ENCODE measurements around the gene SERGEF. TPM values are rescaled to one million over a fixed set of nuclear protein-coding genes. Genes with fewer than 3 reads are reported as not detected.

Gene SERGEF
- total RNA-seq, 1 experiment from 2014 or later: 47.0 TPM

DNA sequence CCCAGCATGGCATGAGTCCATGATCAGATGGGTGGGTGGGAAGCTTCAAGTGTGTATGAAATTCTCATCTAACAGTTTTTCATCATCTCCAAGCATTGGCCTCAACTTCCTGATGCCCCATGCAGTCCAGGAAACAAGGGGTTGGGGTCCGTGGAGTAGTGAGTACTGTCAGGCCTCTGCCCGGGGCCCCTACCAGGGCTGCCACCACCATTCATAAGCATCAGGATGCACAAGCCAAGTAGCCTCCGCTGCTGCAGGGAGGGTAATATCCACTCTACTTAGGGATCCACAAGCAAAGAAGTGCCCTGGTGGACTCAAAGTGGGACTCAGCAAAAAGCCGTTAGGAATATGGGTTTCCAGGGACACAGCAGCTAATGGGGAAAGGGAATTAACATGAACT, 229.0 kb downstream of the SERGEF start:
- Histone ChIP-seq H3K4me3 (ENCODE audit: low read length) (no peak overlapping the region), H3K9me2 (replicated peaks; ENCODE audit: insufficient read depth, low read length) (no peaks in the 10 kb centered on the region), H3K9me3 (ENCODE audit: low read length) (no peaks in the 10 kb centered on the region)

DNA sequence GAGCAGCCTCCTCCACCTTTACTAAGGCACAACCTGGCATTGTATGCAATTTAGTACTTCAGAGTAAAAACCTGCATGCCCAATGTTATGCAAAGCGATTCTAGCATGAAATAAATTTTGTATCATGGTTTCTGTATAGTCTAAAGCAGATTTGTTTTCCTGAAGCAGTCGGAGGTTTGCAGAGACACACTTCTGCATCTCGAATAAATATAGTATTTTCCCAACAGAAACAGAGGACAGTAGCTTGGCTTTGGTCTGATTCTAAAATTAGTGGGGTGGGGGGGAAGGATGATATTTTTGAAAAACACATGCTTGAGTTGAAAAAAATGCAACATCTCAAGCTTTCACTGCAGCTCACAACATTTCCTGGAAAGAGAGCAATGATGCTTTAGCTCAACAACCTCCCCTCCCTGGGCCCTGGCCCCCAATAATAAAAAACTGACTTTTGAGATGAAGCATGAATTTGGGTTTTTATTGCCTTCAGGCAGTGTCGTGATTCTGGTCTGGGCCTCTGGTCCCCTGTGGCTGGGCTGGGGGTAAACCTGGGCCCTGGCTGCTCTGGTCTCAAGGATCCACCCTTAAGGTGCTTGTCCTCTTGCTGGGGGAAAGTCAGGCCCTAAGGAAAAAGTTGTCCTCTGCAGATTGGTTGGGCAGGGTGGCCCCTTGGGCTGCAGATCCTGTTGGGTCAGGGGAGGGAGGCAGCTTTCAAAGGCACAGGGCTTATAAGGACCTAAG, 230.1 kb downstream of the SERGEF start:
- no peaks in the 10 kb centered on the region for H3K4me1 ChIP-seq (ENCODE audit: low read length)
- no peaks in the 10 kb centered on the region for H3K36me3 ChIP-seq (ENCODE audit: insufficient read depth, low read length)
- DNase-seq: no peak
- no peak overlapping the region for H3K27ac ChIP-seq (ENCODE audit: low read length)
- H4K20me1 ChIP-seq (ENCODE audit: insufficient read depth, low read depth, low read length): peaks cover 3% of the 10 kb centered on the region; the same call in 1 of the 2 replicates
- H2AFZ ChIP-seq (ENCODE audit: low read length): no peak overlapping the region
- H3K27me3 ChIP-seq (ENCODE audit: low read length): no peaks in the 10 kb centered on the region
- H3K4me3 ChIP-seq (ENCODE audit: low read length): no peak overlapping the region
- H3K9ac ChIP-seq (ENCODE audit: low read length): no peak overlapping the region
- H3K4me2 ChIP-seq (ENCODE audit: low read depth, low read length, poor library complexity, severe bottlenecking): no peak overlapping the region
- no peaks in the 10 kb centered on the region for H3K9me2 ChIP-seq (replicated peaks; ENCODE audit: insufficient read depth, low read length)
- no peaks in the 10 kb centered on the region for H3K9me3 ChIP-seq (ENCODE audit: low read length)
- H3K79me2 ChIP-seq (ENCODE audit: low read length): no peaks in the 10 kb centered on the region

More for the DNA sequence above, 229.0 kb downstream of the SERGEF start:
- no peaks in the 10 kb centered on the region for H3K79me2 ChIP-seq (ENCODE audit: low read length)
- peaks cover 3% of the 10 kb centered on the region; the same call in 1 of the 2 replicates for H4K20me1 ChIP-seq (ENCODE audit: insufficient read depth, low read depth, low read length)
- H3K4me1 ChIP-seq (ENCODE audit: low read length): no peaks in the 10 kb centered on the region
- H3K4me2 ChIP-seq (ENCODE audit: low read depth, low read length, poor library complexity, severe bottlenecking): no peak overlapping the region
- no peaks in the 10 kb centered on the region for H3K36me3 ChIP-seq (ENCODE audit: insufficient read depth, low read length)
- no peak overlapping the region for H3K9ac ChIP-seq (ENCODE audit: low read length)
- H3K27me3 ChIP-seq (ENCODE audit: low read length): no peaks in the 10 kb centered on the region
- DNase-seq: no peak
- H3K27ac ChIP-seq (ENCODE audit: low read length): no peak overlapping the region
- no peak overlapping the region for H2AFZ ChIP-seq (ENCODE audit: low read length)

DNA sequence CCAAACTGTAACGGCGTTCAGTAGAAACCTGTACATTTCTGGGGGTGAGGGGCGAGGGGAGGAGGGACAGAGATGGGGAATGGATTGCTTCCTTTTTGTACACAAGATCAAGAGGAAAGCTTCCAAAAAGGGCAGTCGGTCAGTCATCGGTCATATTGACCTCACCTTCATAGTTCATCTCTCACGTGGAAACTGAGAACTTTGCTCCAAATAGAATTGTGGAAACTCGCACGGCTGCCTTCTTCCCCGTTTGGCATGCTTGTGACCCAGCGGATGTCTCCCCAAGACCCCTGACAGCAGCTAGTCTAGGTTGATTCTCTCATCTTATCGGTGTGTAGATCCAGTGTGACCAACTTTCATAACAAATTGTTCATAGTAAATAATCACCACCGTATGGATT, 230.7 kb downstream of the SERGEF start:
- Histone ChIP-seq H3K4me2 (ENCODE audit: low read depth, low read length, poor library complexity, severe bottlenecking) (no peak overlapping the region), H4K20me1 (ENCODE audit: insufficient read depth, low read depth, low read length) (peaks cover 3% of the 10 kb centered on the region; the same call in 1 of the 2 replicates), H3K9me3 (ENCODE audit: low read length) (no peaks in the 10 kb centered on the region), H3K27ac (ENCODE audit: low read length) (no peak overlapping the region), H3K9ac (ENCODE audit: low read length) (no peak overlapping the region), H2AFZ (ENCODE audit: low read length) (no peak overlapping the region), H3K4me3 (ENCODE audit: low read length) (no peak overlapping the region), H3K36me3 (ENCODE audit: insufficient read depth, low read length) (no peaks in the 10 kb centered on the region), H3K79me2 (ENCODE audit: low read length) (no peaks in the 10 kb centered on the region), H3K27me3 (ENCODE audit: low read length) (no peaks in the 10 kb centered on the region), H3K9me2 (replicated peaks; ENCODE audit: insufficient read depth, low read length) (no peaks in the 10 kb centered on the region), H3K4me1 (ENCODE audit: low read length) (no peaks in the 10 kb centered on the region)
- DNase-seq: no peak

DNA sequence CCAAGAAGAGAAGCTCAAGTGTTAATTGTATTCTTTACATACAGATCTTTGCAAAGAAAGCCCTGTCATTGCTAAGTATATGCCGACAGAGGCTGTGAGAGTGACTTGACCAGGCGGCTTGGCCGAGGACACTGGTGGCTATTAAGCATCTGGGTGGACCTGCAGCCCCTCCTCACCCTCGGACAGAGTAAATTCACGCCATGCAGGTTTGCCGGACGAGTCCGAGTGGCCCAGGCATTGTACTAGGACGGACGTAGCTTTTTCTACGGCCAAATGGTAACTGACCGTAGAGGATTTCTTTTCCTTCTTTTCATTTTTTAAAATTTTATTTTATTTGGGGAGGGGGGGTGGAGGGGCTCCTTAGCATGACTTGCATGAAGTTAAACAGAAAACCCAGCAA, 231.2 kb downstream of the SERGEF start:
- Histone ChIP-seq H3K27me3 (ENCODE audit: low read length) (no peaks in the 10 kb centered on the region), H3K9ac (ENCODE audit: low read length) (no peak overlapping the region), H4K20me1 (ENCODE audit: insufficient read depth, low read depth, low read length) (peaks cover 3% of the 10 kb centered on the region; the same call in 1 of the 2 replicates), H2AFZ (ENCODE audit: low read length) (no peak overlapping the region), H3K36me3 (ENCODE audit: insufficient read depth, low read length) (no peaks in the 10 kb centered on the region), H3K4me3 (ENCODE audit: low read length) (no peak overlapping the region), H3K27ac (ENCODE audit: low read length) (no peak overlapping the region), H3K4me1 (ENCODE audit: low read length) (no peaks in the 10 kb centered on the region), H3K9me2 (replicated peaks; ENCODE audit: insufficient read depth, low read length) (no peaks in the 10 kb centered on the region), H3K4me2 (ENCODE audit: low read depth, low read length, poor library complexity, severe bottlenecking) (no peak overlapping the region), H3K9me3 (ENCODE audit: low read length) (no peaks in the 10 kb centered on the region), H3K79me2 (ENCODE audit: low read length) (no peaks in the 10 kb centered on the region)
- no peak for DNase-seq

DNA sequence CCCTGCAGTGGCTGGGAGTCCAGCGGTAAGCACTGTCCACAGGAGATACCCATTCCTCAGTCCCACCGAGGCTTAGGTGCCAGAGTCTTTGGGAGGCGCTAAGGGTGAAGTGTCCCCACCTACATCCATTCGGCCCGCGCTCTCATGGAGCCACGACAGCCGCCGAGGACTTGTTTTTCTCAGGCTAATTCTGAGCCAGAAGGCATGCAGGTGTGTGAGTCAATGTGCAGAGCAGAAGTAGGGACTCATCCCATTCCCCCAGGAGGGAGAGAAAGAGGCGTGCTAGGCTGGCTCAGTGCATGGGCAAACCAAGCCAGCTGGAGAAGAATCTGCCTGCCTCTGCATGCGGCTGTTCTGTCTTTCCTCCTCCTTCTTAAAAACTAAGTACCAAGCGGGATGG, 231.6 kb downstream of the SERGEF start:
- H3K27me3 ChIP-seq (ENCODE audit: low read length): no peaks in the 10 kb centered on the region
- H3K9ac ChIP-seq (ENCODE audit: low read length): no peak overlapping the region
- H3K9me2 ChIP-seq (replicated peaks; ENCODE audit: insufficient read depth, low read length): no peaks in the 10 kb centered on the region
- H3K4me3 ChIP-seq (ENCODE audit: low read length): no peak overlapping the region
- no peak overlapping the region for H3K4me2 ChIP-seq (ENCODE audit: low read depth, low read length, poor library complexity, severe bottlenecking)
- no peak for DNase-seq
- peaks cover 3% of the 10 kb centered on the region; the same call in 1 of the 2 replicates for H4K20me1 ChIP-seq (ENCODE audit: insufficient read depth, low read depth, low read length)
- H3K27ac ChIP-seq (ENCODE audit: low read length): no peak overlapping the region
- no peak overlapping the region for H2AFZ ChIP-seq (ENCODE audit: low read length)
- no peaks in the 10 kb centered on the region for H3K9me3 ChIP-seq (ENCODE audit: low read length)
- no peaks in the 10 kb centered on the region for H3K36me3 ChIP-seq (ENCODE audit: insufficient read depth, low read length)
- H3K79me2 ChIP-seq (ENCODE audit: low read length): no peaks in the 10 kb centered on the region
- no peaks in the 10 kb centered on the region for H3K4me1 ChIP-seq (ENCODE audit: low read length)

DNA sequence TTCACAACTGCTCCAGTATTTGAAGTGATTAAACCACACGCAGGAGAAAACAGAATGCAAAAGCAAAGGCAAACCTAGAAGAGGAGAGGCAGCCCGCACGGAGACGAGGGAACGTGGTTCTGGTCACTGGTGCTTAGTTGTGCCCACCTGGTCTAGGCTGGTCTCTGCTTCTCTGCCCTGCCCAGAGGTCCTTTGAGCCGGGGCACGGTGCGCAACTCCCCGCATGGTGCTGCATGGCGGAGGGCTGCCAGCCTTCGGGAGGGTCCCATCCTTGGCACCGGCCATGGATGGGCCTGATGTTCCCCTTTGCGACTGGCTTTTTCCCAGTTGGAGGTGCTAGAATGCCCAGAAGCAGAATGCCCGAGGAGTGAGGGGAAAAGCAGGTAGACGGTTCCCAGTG, 232.2 kb downstream of the SERGEF start:
- H4K20me1 ChIP-seq (ENCODE audit: insufficient read depth, low read depth, low read length): peaks cover 3% of the 10 kb centered on the region; the same call in 1 of the 2 replicates
- no peaks in the 10 kb centered on the region for H3K79me2 ChIP-seq (ENCODE audit: low read length)
- H3K27me3 ChIP-seq (ENCODE audit: low read length): no peaks in the 10 kb centered on the region
- DNase-seq: no peak
- no peak overlapping the region for H3K27ac ChIP-seq (ENCODE audit: low read length)
- no peak overlapping the region for H3K4me3 ChIP-seq (ENCODE audit: low read length)
- no peaks in the 10 kb centered on the region for H3K36me3 ChIP-seq (ENCODE audit: insufficient read depth, low read length)
- no peaks in the 10 kb centered on the region for H3K9me3 ChIP-seq (ENCODE audit: low read length)
- H3K9me2 ChIP-seq (replicated peaks; ENCODE audit: insufficient read depth, low read length): no peaks in the 10 kb centered on the region
- H2AFZ ChIP-seq (ENCODE audit: low read length): no peak overlapping the region
- no peak overlapping the region for H3K4me2 ChIP-seq (ENCODE audit: low read depth, low read length, poor library complexity, severe bottlenecking)
- H3K9ac ChIP-seq (ENCODE audit: low read length): no peak overlapping the region
- no peaks in the 10 kb centered on the region for H3K4me1 ChIP-seq (ENCODE audit: low read length)

DNA sequence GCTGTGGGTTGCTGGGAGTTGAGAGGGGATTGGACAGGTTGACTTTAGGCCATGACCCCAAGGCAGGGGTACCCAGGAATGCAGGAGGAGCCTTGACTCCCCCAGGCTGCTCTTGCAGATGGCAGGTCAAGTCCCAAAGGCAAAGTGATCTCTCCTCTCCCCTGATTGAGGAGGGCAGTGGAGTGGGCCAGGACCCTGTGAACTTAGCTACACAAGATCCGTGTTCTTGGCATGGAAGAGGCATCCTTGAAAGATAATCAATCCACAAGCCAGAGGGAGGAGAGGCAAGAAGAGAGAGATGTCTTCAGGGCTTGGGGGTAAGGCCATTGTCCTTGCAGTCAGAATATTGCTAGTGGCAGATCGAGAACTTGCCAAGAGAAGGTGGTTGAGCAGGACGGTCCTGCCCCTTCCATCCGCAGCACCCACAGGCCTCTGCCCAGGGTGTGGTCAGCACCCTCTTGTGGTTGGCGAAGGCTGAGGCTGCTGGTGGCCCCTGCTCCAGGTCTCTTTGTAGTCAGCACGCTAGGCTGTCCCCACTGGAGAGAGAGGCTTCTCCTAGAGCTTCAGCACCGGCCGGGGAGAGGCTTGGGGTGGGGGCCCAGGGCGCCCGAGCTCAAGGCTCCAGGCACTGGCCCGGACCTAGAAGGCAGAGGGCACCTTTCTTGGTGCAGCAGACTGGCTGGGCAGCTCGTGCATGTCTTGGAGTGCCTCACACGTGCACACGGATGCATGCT, 232.8 kb downstream of the SERGEF start:
- H3K4me3 ChIP-seq (ENCODE audit: low read length): no peak overlapping the region
- H4K20me1 ChIP-seq (ENCODE audit: insufficient read depth, low read depth, low read length): peaks cover 3% of the 10 kb centered on the region; the same call in 1 of the 2 replicates
- H3K36me3 ChIP-seq (ENCODE audit: insufficient read depth, low read length): no peaks in the 10 kb centered on the region
- H2AFZ ChIP-seq (ENCODE audit: low read length): no peak overlapping the region
- H3K9me3 ChIP-seq (ENCODE audit: low read length): no peaks in the 10 kb centered on the region
- no peaks in the 10 kb centered on the region for H3K27me3 ChIP-seq (ENCODE audit: low read length)
- no peak overlapping the region for H3K27ac ChIP-seq (ENCODE audit: low read length)
- H3K4me2 ChIP-seq (ENCODE audit: low read depth, low read length, poor library complexity, severe bottlenecking): no peak overlapping the region
- H3K4me1 ChIP-seq (ENCODE audit: low read length): no peaks in the 10 kb centered on the region
- no peak overlapping the region for H3K9ac ChIP-seq (ENCODE audit: low read length)
- no peak for DNase-seq
- no peaks in the 10 kb centered on the region for H3K79me2 ChIP-seq (ENCODE audit: low read length)
- H3K9me2 ChIP-seq (replicated peaks; ENCODE audit: insufficient read depth, low read length): no peaks in the 10 kb centered on the region

DNA sequence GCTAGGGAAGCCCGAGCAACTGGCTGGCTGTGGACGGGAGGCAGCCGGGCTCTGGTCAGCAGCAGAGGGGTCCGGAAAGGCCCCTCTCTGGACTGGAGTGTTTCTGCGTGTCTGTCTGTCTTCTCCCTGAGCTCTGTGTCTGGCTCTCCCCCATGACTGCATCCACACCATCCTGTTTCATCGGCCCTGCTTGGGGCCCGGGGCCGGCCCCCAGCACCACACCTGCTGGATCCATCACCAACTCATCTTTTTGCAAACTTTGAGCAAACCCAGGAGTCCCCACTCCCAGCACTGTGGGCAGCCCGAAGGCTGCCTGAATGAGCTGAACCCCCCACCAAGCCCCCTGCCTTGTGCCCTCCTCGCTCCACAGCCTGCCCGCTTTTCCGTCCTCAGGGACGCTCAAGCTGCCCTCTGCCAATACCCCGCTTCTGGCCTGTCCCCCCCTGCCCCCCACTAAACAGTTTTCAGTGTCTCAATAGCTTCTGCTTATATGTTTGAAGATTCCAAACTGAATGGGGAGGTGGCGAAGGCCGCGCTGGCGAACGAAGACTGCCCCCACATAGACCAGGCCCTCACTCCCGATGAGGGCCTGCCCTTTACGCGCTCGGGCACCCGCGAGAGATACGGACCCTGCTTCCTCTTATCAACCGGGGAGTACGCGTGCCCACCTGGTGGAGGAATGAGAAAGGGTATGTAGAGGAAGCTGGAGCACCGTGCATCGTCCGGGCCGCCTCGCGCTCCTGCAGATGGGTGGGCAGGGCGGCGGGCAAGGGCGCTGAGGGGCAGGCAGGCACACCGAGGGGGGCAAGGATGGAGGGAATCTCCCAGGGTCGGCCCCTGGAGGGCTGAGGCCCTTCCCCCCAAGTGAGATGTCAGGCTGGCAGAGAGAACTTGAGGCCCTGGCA, 233.6 kb downstream of the SERGEF start:
- H3K9me3 ChIP-seq (ENCODE audit: low read length): no peaks in the 10 kb centered on the region
- no peak overlapping the region for H3K4me2 ChIP-seq (ENCODE audit: low read depth, low read length, poor library complexity, severe bottlenecking)
- H2AFZ ChIP-seq (ENCODE audit: low read length): no peak overlapping the region
- H4K20me1 ChIP-seq (ENCODE audit: insufficient read depth, low read depth, low read length): no peaks in the 10 kb centered on the region
- H3K27ac ChIP-seq (ENCODE audit: low read length): no peak overlapping the region
- H3K4me1 ChIP-seq (ENCODE audit: low read length): no peaks in the 10 kb centered on the region
- no peaks in the 10 kb centered on the region for H3K79me2 ChIP-seq (ENCODE audit: low read length)
- no peaks in the 10 kb centered on the region for H3K27me3 ChIP-seq (ENCODE audit: low read length)
- no peaks in the 10 kb centered on the region for H3K9me2 ChIP-seq (replicated peaks; ENCODE audit: insufficient read depth, low read length)
- no peak overlapping the region for H3K9ac ChIP-seq (ENCODE audit: low read length)
- H3K36me3 ChIP-seq (ENCODE audit: insufficient read depth, low read length): no peaks in the 10 kb centered on the region
- H3K4me3 ChIP-seq (ENCODE audit: low read length): no peak overlapping the region
- no peak for DNase-seq

All from Karpas-422 (cell line).